GM15510 (cell line): ENCODE results near the gene PRICKLE2.

ENCODE experiments used
- POLR2A ChIP-seq: IDR thresholded peaks from 3 replicates; pipeline ENCODE4 v1.6.1; 2011; ENCODE audit warnings: borderline replicate concordance; ENCODE audit not compliant: insufficient read length; ENCODE audit errors: extremely low read depth

Gene PRICKLE2

GRCh38 chr3:64238971-64239667 lies 13.9 kb upstream of the PRICKLE2 start:
- no peak for TF ChIP-seq POLR2A

- no peak for TF ChIP-seq POLR2A
Measured at GRCh38 chr3:64237083-64237482, 11.8 kb upstream of the PRICKLE2 start.

- TF ChIP-seq POLR2A: no peak
Measured at GRCh38 chr3:64235605-64236004, 10.3 kb upstream of the PRICKLE2 start.

GRCh38 chr3:64234571-64234970 lies 9.3 kb upstream of the PRICKLE2 start:
- TF ChIP-seq POLR2A: no peak

GRCh38 chr3:64232821-64233220 lies 7.6 kb upstream of the PRICKLE2 start:
- no peak for TF ChIP-seq POLR2A

GRCh38 chr3:64229903-64230302 lies 4.6 kb upstream of the PRICKLE2 start:
- TF ChIP-seq POLR2A: no peak

GRCh38 chr3:64228110-64228509 lies 2.8 kb upstream of the PRICKLE2 start:
- TF ChIP-seq POLR2A: no peak

- no peak for TF ChIP-seq POLR2A
Measured at GRCh38 chr3:64226730-64227129, 1.5 kb upstream of the PRICKLE2 start.

- TF ChIP-seq POLR2A: no peak
Measured at GRCh38 chr3:64225695-64226499, 631 bp upstream of the PRICKLE2 start.

GRCh38 chr3:64223791-64224745 lies 1.2 kb downstream of the PRICKLE2 start:
- no peak for TF ChIP-seq POLR2A

GRCh38 chr3:64222501-64223111 lies 2.7 kb downstream of the PRICKLE2 start:
- TF ChIP-seq POLR2A: no peak

- no peak for TF ChIP-seq POLR2A
Measured at GRCh38 chr3:64221571-64222257, 3.6 kb downstream of the PRICKLE2 start.

- no peak for TF ChIP-seq POLR2A
Measured at GRCh38 chr3:64220161-64220914, 4.9 kb downstream of the PRICKLE2 start.

GRCh38 chr3:64218746-64219145 lies 6.5 kb downstream of the PRICKLE2 start:
- no peak for TF ChIP-seq POLR2A

GRCh38 chr3:64218329-64218728 lies 6.9 kb downstream of the PRICKLE2 start:
- TF ChIP-seq POLR2A: no peak
